ENCODE measurements around the gene NOLC1.
A peak's percentile ranks its signal among the peaks of the same experiment; 100 is the strongest.
"Not testable (repeated sequence)": the region's sequence is repeated elsewhere in the genome, so short reads cannot be mapped to it uniquely, and the experiment has no call there.

The NOLC1 gene

DNA sequence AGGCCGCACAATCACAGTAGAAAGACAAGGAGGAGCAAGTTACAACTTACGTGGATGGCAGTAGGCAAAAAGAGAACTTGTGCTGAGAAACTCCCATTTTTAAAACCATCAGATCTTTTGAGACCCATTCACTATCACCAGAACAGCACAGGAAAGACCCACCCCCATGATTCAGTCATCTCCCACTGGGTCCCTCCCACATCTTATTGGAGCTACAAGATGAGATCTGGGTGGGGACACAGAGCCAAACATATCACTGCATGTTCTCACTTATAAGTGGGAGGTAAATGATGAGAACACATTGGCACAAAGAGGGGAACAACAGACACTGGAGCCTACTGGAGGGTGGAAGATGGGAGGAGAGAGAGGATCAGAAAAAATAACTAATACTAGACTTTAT is 32.4 kb downstream of the NOLC1 start:
- no peak overlapping the region for H3K9ac ChIP-seq (ENCODE audit: low read depth in 1 of 2, low read length in 2 of 2)
- H3K27ac ChIP-seq (ENCODE audit: low read depth, low read length), result no peak overlapping the region
- no peaks in the 10 kb centered on the region for H3K36me3 ChIP-seq (ENCODE audit: control insufficient read depth in 1 of 2, insufficient read depth in 2 of 2, low read length in 2 of 2)
- no peak overlapping the region for H3K4me3 ChIP-seq (ENCODE audit: low read depth in 1 of 2, low read length in 2 of 2)
- no peaks in the 10 kb centered on the region for H3K27me3 ChIP-seq (ENCODE audit: control insufficient read depth in 1 of 2, insufficient read depth in 2 of 2, low read length in 2 of 2)
- peaks cover 12 to 15% of the 10 kb centered on the region in 2 donors for H3K4me1 ChIP-seq (ENCODE audit: control insufficient read depth in 1 of 2, insufficient read depth in 2 of 2, low read length in 2 of 2)
- H3K9me3 ChIP-seq (ENCODE audit: control insufficient read depth in 1 of 2, low read length in 2 of 2), result peaks cover 3 to 11% of the 10 kb centered on the region in 2 donors

DNA sequence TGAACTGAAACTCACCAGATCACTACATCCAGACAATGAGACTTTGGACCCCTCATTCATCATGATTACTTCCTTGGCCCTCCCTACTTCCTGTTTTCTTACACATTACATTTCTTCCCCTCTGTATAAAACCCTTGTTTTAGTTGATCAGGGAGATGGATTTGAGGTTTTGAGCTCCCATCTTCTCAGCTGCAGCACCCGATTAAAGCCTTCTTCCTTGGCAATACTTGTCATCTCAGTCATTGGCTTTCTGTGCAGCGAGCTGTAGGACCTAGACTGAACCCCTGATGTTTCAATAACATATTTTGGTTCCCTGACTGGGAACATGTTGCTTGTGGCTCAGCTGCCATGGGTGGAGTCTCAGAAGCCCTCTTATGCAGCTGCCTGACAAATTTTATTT is 33.1 kb downstream of the NOLC1 start:
- H3K4me3 ChIP-seq (ENCODE audit: low read depth in 1 of 2, low read length in 2 of 2), result no peak overlapping the region
- no peak overlapping the region for H3K9ac ChIP-seq (ENCODE audit: low read depth in 1 of 2, low read length in 2 of 2)
- H3K9me3 ChIP-seq (ENCODE audit: control insufficient read depth in 1 of 2, low read length in 2 of 2), result peaks cover 3 to 11% of the 10 kb centered on the region in 2 donors
- H3K27ac ChIP-seq (ENCODE audit: low read depth, low read length), result no peak overlapping the region
- no peaks in the 10 kb centered on the region for H3K27me3 ChIP-seq (ENCODE audit: control insufficient read depth in 1 of 2, insufficient read depth in 2 of 2, low read length in 2 of 2)
- H3K36me3 ChIP-seq (ENCODE audit: control insufficient read depth in 1 of 2, insufficient read depth in 2 of 2, low read length in 2 of 2), result no peaks in the 10 kb centered on the region
- peaks cover 12 to 15% of the 10 kb centered on the region in 2 donors for H3K4me1 ChIP-seq (ENCODE audit: control insufficient read depth in 1 of 2, insufficient read depth in 2 of 2, low read length in 2 of 2)

DNA sequence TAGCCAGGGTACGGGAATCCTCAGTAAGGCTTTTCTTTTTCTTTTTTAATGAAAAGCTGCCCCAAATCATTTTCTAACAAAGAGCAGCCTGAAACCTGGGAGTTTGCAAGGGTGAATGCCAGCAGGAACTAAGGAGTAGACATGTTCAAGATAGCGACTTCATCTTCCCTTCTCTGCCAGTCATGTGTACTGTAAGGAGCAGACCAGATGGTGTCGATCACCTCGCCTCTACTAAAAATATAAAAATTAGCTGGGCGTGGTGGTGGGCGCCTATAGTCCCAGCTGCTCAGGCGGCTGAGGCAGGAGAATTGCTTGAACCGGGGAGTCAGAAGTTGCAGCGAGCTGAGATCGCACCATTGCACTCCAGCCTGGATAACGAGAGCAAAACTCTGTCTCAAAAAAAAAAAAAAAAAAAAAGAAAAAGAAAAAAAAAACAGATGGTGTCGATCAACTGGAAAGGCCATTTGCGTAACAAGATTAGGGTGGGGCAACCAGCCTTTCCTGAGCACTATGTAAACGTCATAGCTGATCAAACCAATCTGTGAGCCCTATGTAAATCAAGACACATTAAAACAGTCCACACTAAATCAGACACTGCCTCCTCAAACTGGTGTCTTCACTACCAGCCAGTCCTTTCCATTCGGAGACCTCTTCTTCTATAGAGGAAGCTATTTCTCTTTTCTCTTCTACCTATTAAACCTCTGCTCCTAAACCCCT is 33.8 kb downstream of the NOLC1 start:
- Histone ChIP-seq H3K36me3 (ENCODE audit: control insufficient read depth in 1 of 2, insufficient read depth in 2 of 2, low read length in 2 of 2) (no peaks in the 10 kb centered on the region), H3K27me3 (ENCODE audit: control insufficient read depth in 1 of 2, insufficient read depth in 2 of 2, low read length in 2 of 2) (no peaks in the 10 kb centered on the region), H3K27ac (ENCODE audit: low read depth, low read length) (no peak overlapping the region), H3K9me3 (ENCODE audit: control insufficient read depth in 1 of 2, low read length in 2 of 2) (peaks cover 3 to 11% of the 10 kb centered on the region in 2 donors), H3K4me3 (ENCODE audit: low read depth in 1 of 2, low read length in 2 of 2) (no peak overlapping the region), H3K9ac (ENCODE audit: low read depth in 1 of 2, low read length in 2 of 2) (no peak overlapping the region), H3K4me1 (ENCODE audit: control insufficient read depth in 1 of 2, insufficient read depth in 2 of 2, low read length in 2 of 2) (peaks cover 12 to 15% of the 10 kb centered on the region in 2 donors)

DNA sequence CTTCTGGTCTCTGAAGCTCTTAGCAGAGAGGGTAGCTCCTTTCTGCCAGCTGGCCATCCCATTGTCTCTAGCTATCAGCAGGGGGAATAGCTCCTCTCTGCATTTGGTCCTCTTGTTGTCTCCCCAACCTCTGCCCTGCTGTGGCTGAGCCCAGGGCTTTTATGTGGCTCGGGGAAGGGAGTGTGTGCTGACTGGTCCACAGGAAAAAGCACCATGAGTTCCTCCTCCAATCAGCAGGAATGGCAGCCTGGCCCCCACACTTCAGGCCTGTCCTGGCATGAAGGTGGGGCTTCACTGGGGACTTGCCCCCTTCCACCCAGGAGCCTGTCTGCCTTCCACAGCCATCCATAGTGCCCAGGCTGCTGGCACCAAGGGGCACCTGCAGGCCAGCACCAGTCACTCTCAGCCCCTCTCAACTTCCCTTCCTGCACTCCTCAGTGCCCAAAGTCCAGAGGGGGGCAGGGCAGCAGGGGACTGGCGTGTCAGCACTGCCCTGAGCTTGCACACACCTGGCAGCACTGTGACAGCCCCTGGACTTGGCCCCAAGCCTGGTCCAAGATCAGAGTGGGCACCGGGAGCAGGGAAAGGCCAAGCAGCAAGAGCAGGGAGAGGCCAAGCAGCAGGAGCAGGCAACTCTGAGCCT is 36.2 kb downstream of the NOLC1 start:
- Histone ChIP-seq H3K9ac (ENCODE audit: low read depth in 1 of 2, low read length in 2 of 2) (no peak overlapping the region), H3K27me3 (ENCODE audit: control insufficient read depth in 1 of 2, insufficient read depth in 2 of 2, low read length in 2 of 2) (no peaks in the 10 kb centered on the region), H3K9me3 (ENCODE audit: control insufficient read depth in 1 of 2, low read length in 2 of 2) (peaks cover 8 to 11% of the 10 kb centered on the region in 2 donors), H3K4me1 (ENCODE audit: control insufficient read depth in 1 of 2, insufficient read depth in 2 of 2, low read length in 2 of 2) (peaks cover 12 to 15% of the 10 kb centered on the region in 2 donors), H3K4me3 (ENCODE audit: low read depth in 1 of 2, low read length in 2 of 2) (peak overlapping the region in 1 of 2 donors; percentile 28), H3K27ac (ENCODE audit: low read depth, low read length) (no peak overlapping the region), H3K36me3 (ENCODE audit: control insufficient read depth in 1 of 2, insufficient read depth in 2 of 2, low read length in 2 of 2) (no peaks in the 10 kb centered on the region)

DNA sequence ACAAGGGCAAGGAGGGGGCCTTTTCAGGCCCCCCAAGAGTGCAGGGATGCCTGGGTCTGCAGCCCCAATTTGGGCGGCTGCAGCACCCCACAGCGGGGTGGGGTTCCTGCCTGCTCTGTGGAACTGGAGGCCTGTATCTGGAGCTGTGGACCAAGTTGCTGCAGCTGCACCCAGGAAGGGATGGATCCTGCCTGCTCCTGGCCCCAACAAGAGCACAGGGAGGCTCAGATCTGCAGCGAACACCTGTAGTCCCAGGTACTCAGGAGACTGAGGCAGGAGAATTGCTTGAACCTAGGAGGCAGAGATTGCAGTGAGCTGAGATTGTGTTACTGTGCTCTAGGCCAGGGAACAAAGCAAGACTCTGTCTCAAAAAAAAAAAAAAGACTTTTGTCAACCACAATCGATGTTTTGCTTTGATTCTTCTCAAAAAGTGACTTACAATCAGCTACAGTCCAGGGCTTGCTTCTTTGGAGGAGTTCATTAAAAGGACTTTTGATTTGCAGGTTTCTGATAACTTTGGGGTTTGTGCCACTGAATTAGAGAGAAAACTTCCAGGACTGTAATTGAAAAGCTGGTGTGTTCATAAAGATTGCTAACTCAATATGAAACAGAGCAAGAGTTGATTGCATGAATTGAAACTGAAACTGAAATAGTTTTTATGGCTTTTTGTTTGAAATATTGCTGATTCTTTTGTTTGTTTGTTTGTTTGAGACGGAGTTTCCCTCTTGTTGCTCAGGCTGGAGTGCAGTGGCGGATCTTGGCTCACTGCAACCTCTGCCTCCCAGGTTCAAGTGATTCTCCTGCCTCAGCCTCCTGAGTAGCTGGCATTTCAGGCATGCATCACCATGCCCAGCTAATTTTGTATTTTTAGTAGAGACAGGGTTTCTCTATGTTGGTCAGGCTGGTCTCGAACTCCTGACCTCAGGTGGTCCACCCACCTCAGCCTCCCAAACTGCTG is 37.0 kb downstream of the NOLC1 start:
- H3K4me3 ChIP-seq (ENCODE audit: low read depth in 1 of 2, low read length in 2 of 2), result peak overlapping the region; percentile 25 to 28
- not testable (repeated sequence) for H3K9ac ChIP-seq (ENCODE audit: low read depth in 1 of 2, low read length in 2 of 2); H3K27me3 ChIP-seq (ENCODE audit: control insufficient read depth in 1 of 2, insufficient read depth in 2 of 2, low read length in 2 of 2); H3K27ac ChIP-seq (ENCODE audit: low read depth, low read length); H3K36me3 ChIP-seq (ENCODE audit: control insufficient read depth in 1 of 2, insufficient read depth in 2 of 2, low read length in 2 of 2)
- peaks cover 12 to 15% of the 10 kb centered on the region in 2 donors for H3K4me1 ChIP-seq (ENCODE audit: control insufficient read depth in 1 of 2, insufficient read depth in 2 of 2, low read length in 2 of 2)
- peaks cover 8 to 11% of the 10 kb centered on the region in 2 donors for H3K9me3 ChIP-seq (ENCODE audit: control insufficient read depth in 1 of 2, low read length in 2 of 2)

DNA sequence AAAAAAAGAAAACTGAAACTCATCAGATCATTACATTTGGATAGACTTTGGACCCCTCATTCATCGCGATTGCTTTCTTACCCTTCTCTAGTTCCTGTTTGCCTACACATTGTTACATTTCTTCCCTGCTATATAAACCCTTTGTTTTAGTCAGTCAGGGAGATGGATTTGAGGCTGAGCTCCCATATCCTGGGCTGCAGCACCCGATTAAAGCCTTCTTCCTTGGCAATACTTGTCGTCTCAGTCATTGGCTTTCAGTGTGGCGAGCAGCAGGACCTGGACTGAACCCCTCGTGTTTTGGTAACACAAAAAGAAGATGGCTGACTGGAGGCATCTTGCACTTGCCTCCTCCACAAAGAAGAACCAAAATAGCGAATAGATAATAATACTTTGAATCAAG is 39.8 kb downstream of the NOLC1 start:
- H3K4me3 ChIP-seq (ENCODE audit: low read depth in 1 of 2, low read length in 2 of 2), result no peak overlapping the region
- no peak overlapping the region for H3K9ac ChIP-seq (ENCODE audit: low read depth in 1 of 2, low read length in 2 of 2)
- peaks cover 0 to 5% of the 10 kb centered on the region in 2 donors for H3K9me3 ChIP-seq (ENCODE audit: control insufficient read depth in 1 of 2, low read length in 2 of 2)
- H3K4me1 ChIP-seq (ENCODE audit: control insufficient read depth in 1 of 2, insufficient read depth in 2 of 2, low read length in 2 of 2), result peaks cover 12 to 15% of the 10 kb centered on the region in 2 donors
- no peak overlapping the region for H3K27ac ChIP-seq (ENCODE audit: low read depth, low read length)
- H3K27me3 ChIP-seq (ENCODE audit: control insufficient read depth in 1 of 2, insufficient read depth in 2 of 2, low read length in 2 of 2), result no peaks in the 10 kb centered on the region
- H3K36me3 ChIP-seq (ENCODE audit: control insufficient read depth in 1 of 2, insufficient read depth in 2 of 2, low read length in 2 of 2), result no peaks in the 10 kb centered on the region

DNA sequence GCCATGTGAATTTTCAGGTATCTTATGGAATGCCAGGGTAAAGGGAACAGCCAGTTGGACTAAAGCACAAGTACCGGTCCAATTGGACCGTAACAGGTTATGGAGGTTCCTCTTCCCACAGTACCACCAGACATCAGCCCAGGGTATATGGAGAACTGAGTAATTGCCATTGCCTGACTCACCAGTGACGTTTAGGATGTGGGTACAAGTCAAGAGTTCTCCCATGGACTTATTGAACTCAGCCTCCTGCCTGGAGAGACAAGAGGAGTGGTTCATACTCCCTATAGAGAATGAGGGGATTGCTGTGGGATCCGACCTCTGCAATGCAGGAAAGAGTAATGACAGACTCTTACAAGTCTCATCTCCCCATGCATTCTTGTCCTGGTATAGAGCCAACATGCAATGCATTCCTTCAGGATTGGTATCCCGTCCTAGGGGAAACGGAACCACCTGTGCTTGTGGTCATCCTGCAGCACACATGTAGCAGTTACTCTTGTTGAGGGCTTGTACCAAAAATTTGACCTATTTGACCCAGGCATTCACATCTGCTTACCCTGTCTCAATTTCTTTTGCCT is 43.2 kb downstream of the NOLC1 start:
- Histone ChIP-seq H3K4me3 (ENCODE audit: low read depth in 1 of 2, low read length in 2 of 2) (no peak overlapping the region), H3K36me3 (ENCODE audit: control insufficient read depth in 1 of 2, insufficient read depth in 2 of 2, low read length in 2 of 2) (no peaks in the 10 kb centered on the region), H3K9me3 (ENCODE audit: control insufficient read depth in 1 of 2, low read length in 2 of 2) (peaks cover 0 to 5% of the 10 kb centered on the region in 2 donors), H3K4me1 (ENCODE audit: control insufficient read depth in 1 of 2, insufficient read depth in 2 of 2, low read length in 2 of 2) (no peaks in the 10 kb centered on the region), H3K27me3 (ENCODE audit: control insufficient read depth in 1 of 2, insufficient read depth in 2 of 2, low read length in 2 of 2) (no peaks in the 10 kb centered on the region), H3K9ac (ENCODE audit: low read depth in 1 of 2, low read length in 2 of 2) (no peak overlapping the region), H3K27ac (ENCODE audit: low read depth, low read length) (no peak overlapping the region)

DNA sequence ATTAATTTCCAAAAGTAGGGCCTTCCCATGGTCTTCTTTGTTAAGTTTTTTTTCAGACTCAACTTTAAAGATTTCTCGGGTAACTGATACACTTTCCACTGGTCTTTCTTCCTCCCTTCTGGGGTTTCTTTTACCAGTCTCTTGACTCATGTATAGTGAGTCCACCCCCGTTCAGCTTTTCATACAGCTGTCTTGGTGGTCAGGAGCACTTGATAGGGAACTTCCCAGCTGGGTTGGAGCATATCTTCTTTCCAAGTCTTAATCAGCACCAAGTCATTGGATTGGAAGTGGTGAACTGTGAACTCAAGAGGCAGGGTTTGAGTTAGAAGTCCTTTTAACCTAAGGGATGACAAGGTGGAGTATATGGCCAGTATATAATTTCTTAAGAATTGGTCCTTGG is 44.7 kb downstream of the NOLC1 start:
- no peak overlapping the region for H3K9ac ChIP-seq (ENCODE audit: low read depth in 1 of 2, low read length in 2 of 2)
- no peak overlapping the region for H3K4me3 ChIP-seq (ENCODE audit: low read depth in 1 of 2, low read length in 2 of 2)
- H3K36me3 ChIP-seq (ENCODE audit: control insufficient read depth in 1 of 2, insufficient read depth in 2 of 2, low read length in 2 of 2), result no peaks in the 10 kb centered on the region
- H3K4me1 ChIP-seq (ENCODE audit: control insufficient read depth in 1 of 2, insufficient read depth in 2 of 2, low read length in 2 of 2), result no peaks in the 10 kb centered on the region
- H3K9me3 ChIP-seq (ENCODE audit: control insufficient read depth in 1 of 2, low read length in 2 of 2), result peaks cover 0 to 5% of the 10 kb centered on the region in 2 donors
- no peaks in the 10 kb centered on the region for H3K27me3 ChIP-seq (ENCODE audit: control insufficient read depth in 1 of 2, insufficient read depth in 2 of 2, low read length in 2 of 2)
- H3K27ac ChIP-seq (ENCODE audit: low read depth, low read length), result no peak overlapping the region

DNA sequence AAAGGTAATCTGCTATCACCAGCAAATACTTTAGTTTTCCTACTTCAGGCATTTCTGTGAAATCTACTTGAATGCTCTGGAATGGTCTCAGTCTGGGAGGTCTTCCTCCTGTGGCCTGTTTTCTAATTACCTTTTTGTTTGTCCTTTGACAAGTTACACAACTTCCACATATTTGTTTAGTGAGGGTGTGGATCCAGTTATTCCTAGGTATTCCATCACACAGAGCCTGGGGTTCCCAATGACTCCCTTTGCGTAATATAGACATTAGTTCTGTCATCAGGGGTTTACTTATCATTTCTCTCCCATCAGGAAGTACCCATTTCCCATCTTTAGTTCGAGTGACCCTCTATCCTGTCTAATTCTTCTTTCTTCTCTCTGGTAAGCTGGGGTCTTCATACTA is 45.8 kb downstream of the NOLC1 start:
- no peaks in the 10 kb centered on the region for H3K36me3 ChIP-seq (ENCODE audit: control insufficient read depth in 1 of 2, insufficient read depth in 2 of 2, low read length in 2 of 2)
- H3K4me3 ChIP-seq (ENCODE audit: low read depth in 1 of 2, low read length in 2 of 2), result no peak overlapping the region
- no peak overlapping the region for H3K27ac ChIP-seq (ENCODE audit: low read depth, low read length)
- H3K9me3 ChIP-seq (ENCODE audit: control insufficient read depth in 1 of 2, low read length in 2 of 2), result no peaks in the 10 kb centered on the region
- H3K4me1 ChIP-seq (ENCODE audit: control insufficient read depth in 1 of 2, insufficient read depth in 2 of 2, low read length in 2 of 2), result no peaks in the 10 kb centered on the region
- H3K9ac ChIP-seq (ENCODE audit: low read depth in 1 of 2, low read length in 2 of 2), result no peak overlapping the region
- H3K27me3 ChIP-seq (ENCODE audit: control insufficient read depth in 1 of 2, insufficient read depth in 2 of 2, low read length in 2 of 2), result no peaks in the 10 kb centered on the region

All from duodenal mucosa (tissue), 2 donors.